Activated CD8-positive, alpha-beta memory T cell treated with anti-CD3 and anti-CD28 coated beads for 1 hour (primary cell): Measurements from ENCODE around the gene INSR.
"Not testable (repeated sequence)": the region's sequence is repeated elsewhere in the genome, so short reads cannot be mapped to it uniquely, and the experiment has no call there.

ENCODE experiments used
- DNase-seq, 2 donors: peaks; one replicate each; pipeline ENCODE4 v3.0.0-alpha.2; 2020; ENCODE audit warnings: low read depth in 1 of 2; ENCODE audit errors: extremely low read depth in 1 of 2

INSR gene

DNA sequence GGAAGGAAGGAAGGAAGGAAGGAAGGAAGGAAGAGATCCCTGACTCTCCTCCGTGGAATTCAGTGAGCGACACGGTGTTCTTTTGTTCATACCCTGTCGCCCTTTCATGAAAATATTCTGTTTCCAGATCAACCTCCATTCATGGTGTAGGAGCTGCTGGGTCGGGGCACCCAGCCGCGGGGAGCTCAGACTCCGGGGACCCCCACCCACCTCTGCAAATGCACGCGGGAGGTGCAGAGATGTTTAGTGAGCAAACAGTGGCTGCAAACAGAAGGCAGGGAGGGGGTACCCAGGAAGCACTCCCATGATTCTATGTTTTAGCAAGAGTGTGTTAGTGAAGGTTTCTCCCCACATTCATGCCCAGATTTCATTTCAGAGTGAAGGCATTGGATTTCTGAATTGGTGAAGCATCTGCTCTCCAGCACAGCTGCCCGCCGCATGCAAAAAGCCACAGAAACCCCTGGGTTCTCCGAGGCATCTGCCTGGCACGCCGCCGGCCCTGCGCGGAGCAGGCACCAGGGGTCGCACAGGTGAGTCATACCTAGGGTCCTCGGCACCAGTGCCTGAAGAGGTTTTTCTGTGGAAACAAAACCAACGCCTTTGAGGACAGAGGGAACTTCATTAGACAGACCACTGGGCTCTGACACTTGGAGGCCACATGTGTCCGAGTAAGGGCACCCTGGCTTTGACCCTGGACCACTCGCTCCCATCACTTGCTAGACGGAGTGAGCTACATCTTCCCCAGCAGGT lies 144.1 kb downstream of the INSR start:
- no peak for DNase-seq

DNA sequence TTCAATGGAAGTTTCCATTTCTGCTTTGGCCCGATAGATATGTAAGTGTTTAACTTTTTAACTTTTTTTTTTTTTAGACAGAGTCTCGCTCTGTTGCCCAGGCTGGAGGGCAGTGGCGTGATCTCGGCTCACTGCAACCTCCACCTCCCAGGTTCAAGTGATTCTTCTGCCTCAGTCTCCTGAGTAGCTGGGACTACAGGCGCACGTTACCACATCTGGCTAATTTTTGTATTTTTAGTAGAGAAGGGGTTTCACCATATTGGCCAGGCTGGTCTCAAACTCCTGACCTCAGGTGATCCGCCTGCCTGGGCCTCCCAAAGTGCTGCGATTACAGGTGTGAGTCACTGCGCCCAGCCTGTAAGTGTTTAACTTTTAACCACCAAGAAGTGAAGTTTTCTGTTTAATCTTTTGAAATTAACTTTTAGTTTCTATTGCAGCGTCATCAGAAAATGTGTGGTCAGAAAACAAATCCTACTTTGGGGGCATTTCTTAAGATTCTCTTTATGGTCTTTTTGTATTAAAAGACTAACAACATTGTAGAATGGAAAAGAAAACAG lies 147.0 kb downstream of the INSR start:
- DNase-seq, result not testable (repeated sequence)

DNA sequence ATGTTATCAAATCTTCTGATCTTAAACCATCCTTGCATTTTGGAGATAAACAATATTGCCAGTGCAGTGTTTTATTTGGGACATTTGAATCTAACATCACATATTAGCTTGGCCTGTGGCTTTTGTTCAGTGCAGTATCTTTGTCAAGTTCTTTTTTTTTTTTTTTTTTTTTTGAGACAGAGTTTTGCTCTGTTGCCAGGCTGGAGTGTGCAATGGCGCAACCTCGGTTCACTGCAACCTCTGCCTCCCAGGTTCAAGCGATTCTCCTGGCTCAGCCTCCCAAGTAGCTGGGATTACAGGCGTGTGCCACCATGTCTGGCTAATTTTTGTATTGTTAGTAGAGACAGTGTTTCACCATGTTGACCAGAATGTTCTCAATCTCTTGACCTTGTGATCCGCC lies 148.1 kb downstream of the INSR start:
- not testable (repeated sequence) for DNase-seq

DNA sequence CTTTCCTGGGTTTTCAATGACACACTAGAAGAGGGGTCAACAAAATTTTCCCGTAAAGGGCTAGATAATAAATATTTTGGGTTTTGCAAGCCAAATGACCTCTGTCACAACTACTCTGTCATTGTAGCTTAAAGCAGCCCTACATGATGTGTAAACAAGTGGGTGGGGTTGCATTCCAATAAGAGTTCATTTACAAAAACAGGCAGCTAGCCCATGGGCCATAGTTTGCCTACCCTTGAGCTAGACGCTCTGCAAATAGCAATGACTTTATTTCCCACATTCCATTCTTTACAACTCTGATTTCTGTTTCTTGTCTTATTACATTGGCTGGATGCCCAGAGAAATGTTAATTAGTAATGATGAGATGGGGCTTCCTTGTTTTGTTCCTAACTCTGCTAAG lies 148.7 kb downstream of the INSR start:
- DNase-seq, result no peak

DNA sequence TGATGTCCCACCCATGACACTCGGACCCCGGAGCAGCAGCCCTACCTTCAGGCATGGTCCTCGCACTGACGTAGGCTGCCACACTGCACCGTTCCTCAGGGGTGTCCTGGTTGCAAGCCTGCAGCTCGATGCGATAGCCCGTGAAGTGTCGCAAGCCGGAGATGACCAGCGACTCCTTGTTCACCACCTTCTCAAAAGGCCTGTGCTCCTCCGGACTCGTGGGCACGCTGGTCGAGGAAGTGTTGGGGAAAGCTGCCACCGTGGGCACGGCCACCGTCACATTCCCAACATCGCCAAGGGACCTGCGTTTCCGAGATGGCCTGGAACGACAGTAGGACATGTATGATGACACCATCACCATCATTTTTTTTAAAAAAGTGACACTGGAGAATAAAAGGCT lies 151.4 kb downstream of the INSR start:
- DNase-seq, result no peak

DNA sequence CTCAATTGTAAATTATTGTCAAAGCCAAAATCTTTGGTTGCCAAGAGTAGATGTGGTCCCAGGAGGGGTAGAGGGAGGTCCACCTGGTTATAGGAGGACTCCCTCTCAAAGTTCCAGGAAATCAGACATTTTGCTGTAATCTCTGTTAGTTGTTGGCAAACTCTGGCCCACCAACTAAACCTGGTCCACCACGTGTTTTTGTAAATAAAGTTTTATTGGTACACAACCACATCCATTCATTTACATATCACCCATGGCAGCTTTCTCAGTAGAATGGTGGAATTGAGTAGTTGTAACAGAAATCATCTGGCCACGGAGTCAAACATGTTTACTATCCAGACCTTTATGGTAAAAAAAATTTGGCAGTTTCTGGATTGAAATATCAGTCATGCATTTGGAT lies 154.1 kb downstream of the INSR start:
- DNase-seq, result no peak

DNA sequence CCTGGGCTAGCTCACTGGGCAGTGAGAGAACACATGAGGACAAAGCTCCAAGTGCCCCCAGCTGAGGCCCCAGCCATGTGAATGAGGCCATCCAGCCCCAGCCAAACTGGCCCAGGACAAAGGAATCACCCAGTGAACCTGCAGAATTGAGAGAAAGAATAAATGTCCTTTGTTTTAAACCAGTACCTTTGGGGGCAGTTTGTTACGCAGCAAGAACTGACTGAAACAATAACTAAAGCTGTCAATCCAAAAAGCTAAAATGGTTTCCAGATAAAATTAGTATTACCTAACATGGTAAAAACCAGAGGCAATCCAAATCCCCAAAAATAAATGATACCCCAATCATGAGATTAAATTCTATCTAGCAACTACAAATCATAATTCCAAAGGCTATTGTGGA lies 155.1 kb downstream of the INSR start:
- DNase-seq, result no peak

DNA sequence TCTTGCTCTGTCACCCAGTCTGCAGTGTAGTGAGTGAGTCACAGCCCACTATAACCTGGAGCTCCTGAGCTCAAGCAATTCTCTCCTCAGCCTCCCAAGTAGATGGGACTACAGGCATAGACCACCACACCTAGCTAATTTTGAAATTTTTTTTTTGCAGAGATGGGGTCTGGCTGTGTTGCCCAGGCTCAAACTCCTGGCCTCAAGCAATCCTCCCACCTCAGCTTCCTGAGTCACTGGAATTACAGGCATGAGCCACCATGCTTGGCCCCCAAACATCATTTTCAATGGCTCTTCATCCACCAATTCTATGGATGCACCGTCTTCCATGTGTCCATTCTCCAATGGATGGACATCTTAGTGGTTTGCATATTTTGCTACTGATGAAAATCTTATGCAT lies 155.8 kb downstream of the INSR start:
- DNase-seq, result no peak

DNA sequence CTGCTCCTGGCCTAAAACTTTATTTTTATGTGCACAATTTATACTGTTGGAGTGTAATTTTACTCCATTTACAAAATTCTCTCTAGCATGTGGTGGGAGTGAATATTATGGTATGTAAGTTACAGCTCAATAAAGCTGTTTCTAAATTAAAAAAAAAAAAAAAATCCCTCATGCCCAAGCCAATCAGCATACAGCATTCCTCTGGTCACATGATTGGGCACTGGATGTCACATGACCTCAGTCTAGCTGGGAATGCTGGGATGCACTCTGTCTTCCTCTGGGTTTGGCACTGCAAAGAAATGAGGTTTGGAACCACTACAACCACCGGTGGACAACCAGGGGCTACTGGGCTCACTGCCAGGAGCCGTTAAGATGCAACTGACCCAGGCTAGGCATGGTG lies 157.1 kb downstream of the INSR start:
- no peak for DNase-seq

DNA sequence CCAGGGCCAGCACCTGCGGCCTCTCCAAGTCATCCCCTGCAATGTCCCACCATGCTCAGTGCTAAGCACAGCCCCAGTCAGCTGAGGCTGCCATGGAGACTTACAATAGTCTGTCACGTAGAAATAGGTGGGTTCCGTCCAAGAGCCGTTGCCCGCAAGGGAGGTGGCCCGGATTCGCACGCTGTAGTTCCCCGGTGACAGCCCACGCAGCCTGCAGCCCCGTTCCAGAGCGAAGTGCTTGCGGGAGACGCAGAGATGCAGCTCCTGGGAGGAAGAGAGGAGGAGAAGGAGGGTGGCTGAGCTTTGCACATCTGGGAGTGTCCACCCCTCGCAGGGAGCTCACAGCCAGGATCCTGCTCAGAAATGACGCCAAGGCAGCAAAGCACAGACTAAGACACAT lies 162.2 kb downstream of the INSR start:
- DNase-seq, result no peak

DNA sequence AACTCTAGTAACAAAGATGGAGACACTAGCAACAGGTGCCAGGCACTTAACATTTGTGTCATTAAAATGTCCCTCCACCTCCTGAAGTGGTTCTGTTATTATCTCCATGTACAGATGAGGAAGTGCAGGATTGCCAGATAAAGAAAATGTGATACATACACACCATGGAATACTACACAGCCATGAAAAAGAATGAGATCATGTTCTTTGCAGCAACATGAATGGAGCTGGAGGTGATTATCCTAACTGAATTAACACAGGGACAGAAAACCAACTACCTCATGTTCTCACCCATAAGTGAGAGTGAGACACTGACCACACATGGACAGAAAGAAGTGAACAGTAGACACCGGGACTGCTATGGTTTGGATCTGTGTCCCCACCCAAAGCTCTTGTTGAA lies 164.2 kb downstream of the INSR start:
- no peak for DNase-seq

DNA sequence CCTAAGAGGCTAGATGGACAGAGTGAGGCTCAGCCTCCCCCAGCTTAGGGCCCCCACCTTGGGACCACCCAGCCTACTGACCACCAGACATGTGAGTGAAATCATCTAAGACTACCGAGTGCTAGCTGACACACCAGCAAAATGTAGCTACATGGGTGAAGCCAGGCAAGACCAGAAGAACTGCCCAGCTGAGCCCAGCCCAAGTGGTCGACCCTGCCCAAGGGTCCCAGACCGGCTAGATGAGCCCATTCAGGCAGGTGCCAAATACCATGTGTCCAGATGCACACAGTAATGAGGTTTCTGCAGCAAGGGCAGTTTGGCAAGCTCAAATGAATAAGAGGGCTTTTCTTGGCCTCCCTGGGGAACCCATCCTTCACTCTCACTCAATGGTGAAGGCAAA lies 168.1 kb downstream of the INSR start:
- no peak for DNase-seq

DNA sequence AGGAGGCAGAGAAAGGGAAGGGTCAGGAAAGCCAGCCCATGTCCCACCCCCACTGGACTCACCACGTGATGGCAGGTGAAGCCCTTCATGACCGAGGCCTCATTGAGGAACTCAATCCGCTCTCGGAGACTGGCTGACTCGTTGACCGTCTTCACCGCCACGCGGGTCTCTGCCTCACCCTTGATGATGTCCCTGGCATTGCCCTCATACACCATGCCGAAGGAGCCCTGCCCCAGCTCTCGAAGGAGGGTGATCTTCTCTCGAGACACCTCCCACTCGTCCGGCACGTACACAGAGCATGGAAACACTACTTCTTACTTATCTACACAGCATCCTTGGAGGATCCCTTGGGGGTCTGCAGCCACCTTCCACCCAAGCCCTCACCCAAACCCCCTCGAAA lies 169.0 kb downstream of the INSR start:
- no peak for DNase-seq

DNA sequence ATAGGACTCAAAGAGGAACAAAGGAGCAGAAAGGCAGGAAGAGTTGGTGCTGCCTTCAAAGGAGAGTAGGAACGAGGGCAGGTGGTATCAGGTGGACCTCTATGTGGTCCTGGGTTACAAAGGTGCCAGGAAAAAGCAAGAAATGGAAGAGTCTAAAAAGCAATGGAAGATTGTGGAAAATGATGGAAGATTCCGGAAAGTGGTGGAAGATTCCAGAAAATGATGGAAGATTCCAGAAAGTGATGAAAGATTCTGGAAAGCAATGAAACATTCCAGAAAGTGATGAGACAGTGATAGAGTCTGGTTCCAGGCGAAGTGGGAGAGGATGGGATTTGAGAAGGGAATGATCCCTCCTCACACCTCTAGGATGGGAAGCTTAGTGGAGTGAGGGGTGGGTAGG lies 169.4 kb downstream of the INSR start:
- no peak for DNase-seq

DNA sequence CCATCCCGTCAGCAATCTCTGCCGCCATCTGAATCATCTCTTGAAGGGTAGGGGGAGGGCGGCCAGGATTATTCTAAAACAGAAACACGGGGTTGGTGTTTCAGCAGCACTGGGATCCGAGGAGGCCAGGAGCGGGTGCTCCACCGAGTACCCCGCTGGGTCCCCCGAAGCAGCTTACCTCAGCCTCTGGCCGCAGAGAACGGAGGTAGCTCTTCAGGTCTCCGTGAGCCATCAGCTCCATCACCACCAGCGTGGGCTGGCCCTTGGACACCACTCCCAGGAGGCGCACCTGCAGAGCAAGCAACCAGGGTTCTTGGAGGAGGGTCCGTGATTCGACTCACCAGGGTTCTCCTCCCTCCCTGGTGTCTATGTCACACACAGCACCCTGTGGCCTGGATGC lies 171.5 kb downstream of the INSR start:
- no peak for DNase-seq

DNA sequence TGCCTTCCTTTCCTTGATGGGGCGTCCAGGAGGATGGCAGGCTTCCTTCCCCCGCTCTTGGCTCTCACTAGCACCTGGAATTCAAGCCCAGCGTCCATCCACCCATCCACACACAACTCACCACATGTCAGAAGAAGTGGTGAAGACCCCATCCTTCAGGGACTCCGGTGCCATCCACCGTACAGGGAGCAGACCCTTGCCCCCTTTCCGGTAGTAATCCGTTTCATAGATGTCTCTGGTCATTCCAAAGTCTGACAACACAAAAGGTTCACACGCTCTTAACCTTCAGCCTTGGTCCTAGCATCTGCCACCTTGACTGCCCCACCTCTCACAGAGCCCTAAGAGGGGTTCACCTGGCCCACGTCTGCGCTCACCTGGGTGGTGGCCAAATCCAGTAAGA lies 173.7 kb downstream of the INSR start:
- no peak for DNase-seq

DNA sequence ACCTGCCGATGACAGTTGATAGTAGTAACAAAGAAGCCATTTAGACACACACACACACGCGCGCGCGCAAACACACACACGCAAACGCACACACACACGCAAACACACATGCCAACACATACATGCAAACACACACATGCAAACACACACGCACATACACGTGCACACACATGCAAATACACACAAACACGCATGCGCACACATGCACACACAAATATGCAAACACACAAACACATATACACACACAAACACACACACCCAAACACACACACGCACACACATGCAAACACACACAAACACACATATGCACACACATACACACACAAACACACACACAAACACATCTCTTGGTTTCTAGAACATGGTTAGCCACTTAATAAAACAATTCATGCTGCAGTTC lies 174.6 kb downstream of the INSR start:
- no peak for DNase-seq

DNA sequence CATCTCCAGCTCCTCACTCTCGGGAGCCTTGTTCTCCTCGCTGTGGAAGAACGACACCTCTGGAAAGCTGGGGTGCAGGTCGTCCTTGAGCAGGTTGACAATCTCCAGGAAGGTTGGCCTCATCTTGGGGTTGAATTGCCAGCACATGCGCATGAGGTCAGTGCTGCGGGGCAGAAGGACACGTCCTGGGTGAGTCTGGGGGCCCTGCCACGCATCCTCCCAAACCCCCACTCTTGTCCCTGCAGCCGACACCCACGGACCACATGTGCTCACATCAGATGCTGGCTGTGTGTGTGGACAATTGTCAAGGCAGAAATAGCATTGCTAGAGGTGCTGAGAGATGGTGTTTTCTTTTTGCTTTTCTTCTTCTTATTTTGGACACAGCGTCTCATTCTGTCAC lies 177.0 kb downstream of the INSR start:
- no peak for DNase-seq

DNA sequence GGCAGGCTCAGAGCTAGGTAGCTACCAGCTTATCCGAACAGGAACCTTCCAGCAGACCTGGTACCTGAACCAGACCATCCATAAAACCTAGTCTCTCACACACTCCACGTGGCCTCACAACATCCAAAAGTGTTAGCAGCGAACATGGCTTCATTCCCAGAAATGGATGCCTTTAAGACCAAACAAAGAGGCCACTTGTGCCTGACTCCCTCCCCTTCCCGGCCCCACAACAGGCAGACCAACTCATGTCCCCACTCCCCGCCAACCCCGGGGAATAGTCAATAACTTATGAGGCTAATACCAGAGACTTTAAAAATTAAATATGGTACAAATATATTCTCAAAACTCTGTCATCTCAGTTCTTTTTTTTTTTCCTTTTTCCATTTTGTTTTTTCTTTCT lies 178.5 kb downstream of the INSR start:
- DNase-seq, result no peak

DNA sequence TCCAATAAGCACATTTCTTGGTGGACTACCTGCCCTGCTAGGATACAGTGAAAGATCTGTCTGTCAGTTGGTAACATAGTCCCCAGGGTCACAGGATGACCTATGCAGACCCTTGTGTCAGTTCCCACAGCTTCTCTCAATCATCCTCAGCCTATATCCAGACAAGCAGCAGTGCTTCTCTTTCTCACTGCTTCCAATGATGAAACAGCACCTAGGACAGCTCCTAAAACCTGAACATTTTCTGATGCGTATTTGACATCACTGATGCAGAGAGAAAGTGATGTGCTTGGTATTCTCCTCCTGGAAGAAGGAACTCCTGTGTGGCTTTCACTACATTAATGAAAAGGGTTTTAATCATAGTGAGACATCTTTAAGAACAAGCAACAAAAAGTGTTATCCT lies 181.0 kb downstream of the INSR start:
- DNase-seq, result no peak

DNA sequence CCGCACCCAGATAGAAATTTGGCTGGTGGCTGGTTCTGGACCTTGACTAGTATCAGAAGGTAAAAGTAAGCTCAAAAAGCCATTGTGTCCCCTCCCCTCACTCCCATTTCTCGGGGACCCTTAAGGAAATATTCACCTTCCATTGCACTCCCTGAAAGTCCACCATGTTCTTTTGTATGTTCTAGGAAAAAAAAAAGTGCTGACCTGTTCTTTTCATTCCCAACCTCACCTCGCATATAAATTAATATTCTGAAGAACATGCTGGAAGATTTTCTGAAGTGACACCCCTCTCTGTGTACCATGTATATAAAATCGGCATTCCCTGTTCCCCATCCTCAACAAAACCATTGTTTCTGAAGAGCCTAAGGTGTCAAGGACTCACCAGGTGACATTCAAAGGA lies 181.5 kb downstream of the INSR start:
- no peak for DNase-seq

DNA sequence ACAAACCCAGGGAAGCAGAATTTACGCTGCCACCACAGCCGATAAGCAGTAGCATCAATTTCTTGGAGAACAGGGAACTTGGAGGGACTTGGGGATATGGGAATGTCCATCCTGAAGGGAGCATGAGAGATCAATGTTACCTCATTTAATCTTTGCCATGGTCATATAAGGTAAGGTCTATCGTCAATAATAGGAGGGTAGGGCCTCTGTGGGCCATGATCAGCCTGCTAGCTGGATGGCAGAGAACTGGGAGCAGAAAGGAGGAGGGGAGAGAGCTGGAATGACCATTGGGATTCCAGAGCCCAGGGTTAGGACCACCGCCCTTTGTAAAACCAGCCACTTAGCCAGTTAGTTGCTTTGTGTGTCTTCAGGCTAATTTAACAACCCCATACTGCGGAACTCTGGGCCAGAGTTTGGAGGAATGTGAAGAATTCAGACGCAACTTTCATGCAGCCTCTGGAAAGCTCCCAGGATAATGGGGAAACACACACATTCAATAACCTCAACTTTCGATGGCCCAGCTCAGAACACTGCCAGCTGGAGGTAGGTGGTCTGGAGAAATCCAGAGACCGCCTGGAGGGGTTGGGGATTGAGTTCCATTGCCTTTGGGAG lies 184.4 kb downstream of the INSR start:
- no peak for DNase-seq
